ENCODE data around the gene TRIO.

DNA sequence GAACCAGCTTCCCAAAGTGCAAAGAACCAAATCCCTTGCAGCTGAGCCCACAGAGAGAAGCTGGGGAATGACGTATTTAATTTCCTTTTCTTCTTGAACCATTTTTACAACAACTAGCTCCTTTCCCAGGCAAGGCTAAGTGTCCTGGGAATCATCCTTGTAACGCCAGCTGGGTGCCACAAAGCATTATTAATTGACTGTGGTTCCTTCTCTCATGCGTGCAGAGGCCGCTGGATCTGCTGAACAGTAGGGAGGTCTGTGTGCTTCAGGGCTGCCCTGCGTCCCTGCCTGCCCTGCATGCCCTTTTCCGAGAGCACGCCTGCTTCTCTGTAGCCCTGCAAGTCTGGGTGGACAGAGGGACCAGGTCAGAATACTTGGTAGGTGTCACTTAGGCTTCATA lies 314.3 kb downstream of the TRIO start:
- no peak for TF ChIP-seq POLR2AphosphoS5 (IDR thresholded peaks at IDR 0.05; ENCODE audit: low read depth, low read length)
- TF ChIP-seq, protein P1, sequence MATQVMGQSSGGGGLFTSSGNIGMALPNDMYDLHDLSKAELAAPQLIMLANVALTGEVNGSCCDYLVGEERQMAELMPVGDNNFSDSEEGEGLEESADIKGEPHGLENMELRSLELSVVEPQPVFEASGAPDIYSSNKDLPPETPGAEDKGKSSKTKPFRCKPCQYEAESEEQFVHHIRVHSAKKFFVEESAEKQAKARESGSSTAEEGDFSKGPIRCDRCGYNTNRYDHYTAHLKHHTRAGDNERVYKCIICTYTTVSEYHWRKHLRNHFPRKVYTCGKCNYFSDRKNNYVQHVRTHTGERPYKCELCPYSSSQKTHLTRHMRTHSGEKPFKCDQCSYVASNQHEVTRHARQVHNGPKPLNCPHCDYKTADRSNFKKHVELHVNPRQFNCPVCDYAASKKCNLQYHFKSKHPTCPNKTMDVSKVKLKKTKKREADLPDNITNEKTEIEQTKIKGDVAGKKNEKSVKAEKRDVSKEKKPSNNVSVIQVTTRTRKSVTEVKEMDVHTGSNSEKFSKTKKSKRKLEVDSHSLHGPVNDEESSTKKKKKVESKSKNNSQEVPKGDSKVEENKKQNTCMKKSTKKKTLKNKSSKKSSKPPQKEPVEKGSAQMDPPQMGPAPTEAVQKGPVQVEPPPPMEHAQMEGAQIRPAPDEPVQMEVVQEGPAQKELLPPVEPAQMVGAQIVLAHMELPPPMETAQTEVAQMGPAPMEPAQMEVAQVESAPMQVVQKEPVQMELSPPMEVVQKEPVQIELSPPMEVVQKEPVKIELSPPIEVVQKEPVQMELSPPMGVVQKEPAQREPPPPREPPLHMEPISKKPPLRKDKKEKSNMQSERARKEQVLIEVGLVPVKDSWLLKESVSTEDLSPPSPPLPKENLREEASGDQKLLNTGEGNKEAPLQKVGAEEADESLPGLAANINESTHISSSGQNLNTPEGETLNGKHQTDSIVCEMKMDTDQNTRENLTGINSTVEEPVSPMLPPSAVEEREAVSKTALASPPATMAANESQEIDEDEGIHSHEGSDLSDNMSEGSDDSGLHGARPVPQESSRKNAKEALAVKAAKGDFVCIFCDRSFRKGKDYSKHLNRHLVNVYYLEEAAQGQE (IDR thresholded peaks at IDR 0.05; ENCODE audit: insufficient read depth in 1 of 2, low read depth in 2 of 2, low read length in 2 of 2) = no peak
- no peak for TF ChIP-seq TAF1 (IDR thresholded peaks at IDR 0.05; ENCODE audit: borderline replicate concordance, insufficient read depth, low read length)
- no peak for TF ChIP-seq SIN3A (IDR thresholded peaks at IDR 0.05; ENCODE audit: borderline replicate concordance, insufficient read depth, low read length)
- no peak for TF ChIP-seq FOXP2 (optimal IDR thresholded peaks at IDR 0.05; ENCODE audit: borderline replicate concordance, extremely low read depth, extremely low read length, insufficient read depth)

All from PFSK-1 (cell line).